ENCODE measurements around the gene KRTAP12-2. TPM values are rescaled to one million over a fixed set of nuclear protein-coding genes. Genes with fewer than 3 reads are reported as not detected.

KRTAP12-2 gene
- total RNA-seq, 2 donors from 2014 or later, result not detected

GRCh38 chr21:44617071-44617501 lies 49.6 kb downstream of the KRTAP12-2 start:
- Mint-ChIP-seq H3K9me3 (peaks cover 32% of the 10 kb centered on the region), H3K4me3 (no peak overlapping the region), H3K36me3 (ENCODE audit: low read depth) (no peaks in the 10 kb centered on the region), H3K4me1 (peaks cover 4% of the 10 kb centered on the region), H3K27ac (no peak overlapping the region), H3K27me3 (ENCODE audit: insufficient read depth) (peaks cover 2% of the 10 kb centered on the region)
- Histone ChIP-seq H3K27ac (ENCODE audit: low read depth, low read length) (no peak overlapping the region), H3K27me3 (ENCODE audit: control insufficient read depth, insufficient read depth, low read length, poor library complexity, severe bottlenecking) (no peaks in the 10 kb centered on the region), H3K36me3 (ENCODE audit: control insufficient read depth, insufficient read depth, low read length) (no peaks in the 10 kb centered on the region), H3K9me3 (ENCODE audit: control insufficient read depth, low read length) (peaks cover 28% of the 10 kb centered on the region), H3K4me1 (ENCODE audit: control insufficient read depth, insufficient read depth, low read length) (no peaks in the 10 kb centered on the region), H3K4me3 (ENCODE audit: low read length) (no peak overlapping the region), H3K9ac (ENCODE audit: extremely low read depth, low read length, poor library complexity, severe bottlenecking) (no peak overlapping the region)
- WGBS, 2 experiments (ENCODE audit: insufficient coverage in 1 of 2, insufficient read length in 1 of 2), result 77 to 79% methylated on average over 3 to 8 of the region's 8 CpGs
- TF ChIP-seq CTCF (conservative IDR thresholded peaks at IDR 0.05), result no peak
- DNase-seq, result peak; percentile 57

DNA sequence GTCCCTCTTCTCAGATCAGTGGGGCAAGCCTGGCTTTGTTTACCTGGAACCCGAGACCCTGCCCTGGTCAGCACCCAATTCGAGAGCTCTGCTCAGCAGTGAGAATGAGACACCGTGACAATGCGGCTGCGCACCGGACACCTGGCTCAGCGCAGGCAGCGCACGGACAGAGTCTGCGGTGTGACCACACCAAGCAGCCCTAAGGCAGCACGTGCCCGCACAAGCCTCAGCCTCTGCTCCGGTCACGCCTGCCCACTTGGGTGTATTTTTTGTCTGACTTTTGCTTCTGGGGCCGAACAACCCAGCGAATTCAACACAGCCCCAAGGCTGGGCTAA lies 50.2 kb downstream of the KRTAP12-2 start:
- no peak for TF ChIP-seq CTCF (conservative IDR thresholded peaks at IDR 0.05)
- H3K9me3 Mint-ChIP-seq, result peaks cover 31% of the 10 kb centered on the region
- Histone ChIP-seq H3K9ac (ENCODE audit: extremely low read depth, low read length, poor library complexity, severe bottlenecking) (no peak overlapping the region), H3K9me3 (ENCODE audit: control insufficient read depth, low read length) (peaks cover 25% of the 10 kb centered on the region), H3K27me3 (ENCODE audit: control insufficient read depth, insufficient read depth, low read length, poor library complexity, severe bottlenecking) (no peaks in the 10 kb centered on the region), H3K27ac (ENCODE audit: low read depth, low read length) (no peak overlapping the region), H3K4me1 (ENCODE audit: control insufficient read depth, insufficient read depth, low read length) (no peaks in the 10 kb centered on the region), H3K4me3 (ENCODE audit: low read length) (no peak overlapping the region), H3K36me3 (ENCODE audit: control insufficient read depth, insufficient read depth, low read length) (no peaks in the 10 kb centered on the region)
- no peaks in the 10 kb centered on the region for H3K36me3 Mint-ChIP-seq (ENCODE audit: low read depth)
- no peak overlapping the region for H3K4me3 Mint-ChIP-seq
- DNase-seq, result no peak
- peaks cover 2% of the 10 kb centered on the region for H3K27me3 Mint-ChIP-seq (ENCODE audit: insufficient read depth)
- whole genome bisulfite sequencing, 2 experiments (ENCODE audit: insufficient coverage in 1 of 2, insufficient read length in 1 of 2), result 86 to 90% methylated on average over 16 of the region's 16 CpGs
- peaks cover 4% of the 10 kb centered on the region for H3K4me1 Mint-ChIP-seq
- no peak overlapping the region for H3K27ac Mint-ChIP-seq

Other genes starting within 250 kb of the KRTAP12-2 start
- 10 to 100 TPM; 14.1 to 16.5 TPM for gene LRRC3, start 211.4 kb downstream of the KRTAP12-2 start, total RNA-seq
- gene KRTAP10-1, start 126.7 kb downstream of the KRTAP12-2 start, total RNA-seq, result not detected
- not detected for gene KRTAP10-2, start 115.4 kb downstream of the KRTAP12-2 start, total RNA-seq
- gene KRTAP10-3, start 108.1 kb downstream of the KRTAP12-2 start, total RNA-seq, result not detected
- not detected for gene KRTAP10-4, start 93.2 kb downstream of the KRTAP12-2 start, total RNA-seq
- gene KRTAP10-5, start 86.3 kb downstream of the KRTAP12-2 start, total RNA-seq, result not detected
- gene KRTAP10-6, start 74.4 kb downstream of the KRTAP12-2 start, total RNA-seq, result not detected
- not detected for gene KRTAP10-7, start 66.3 kb downstream of the KRTAP12-2 start, total RNA-seq
- not detected for gene KRTAP10-8, start 54.8 kb downstream of the KRTAP12-2 start, total RNA-seq
- gene KRTAP10-9, start 39.8 kb downstream of the KRTAP12-2 start, total RNA-seq, result not detected
- gene KRTAP10-10, start 29.6 kb downstream of the KRTAP12-2 start, total RNA-seq, result not detected
- gene KRTAP10-11, start 20.5 kb downstream of the KRTAP12-2 start, total RNA-seq, result not detected
- gene KRTAP12-4, start 12.3 kb downstream of the KRTAP12-2 start, total RNA-seq, result not detected
- not detected for gene KRTAP12-3, start 9.0 kb downstream of the KRTAP12-2 start, total RNA-seq
- gene KRTAP12-1, start 15.2 kb upstream of the KRTAP12-2 start, total RNA-seq, result not detected
- not detected for gene KRTAP10-12, start 30.2 kb upstream of the KRTAP12-2 start, total RNA-seq
- 1 to 10 TPM; 1.5 to 6.0 TPM for gene TSPEAR, start 44.6 kb upstream of the KRTAP12-2 start, total RNA-seq
- 10 to 100 TPM; 84.0 to 84.8 TPM for gene UBE2G2, start 134.9 kb upstream of the KRTAP12-2 start, total RNA-seq
- gene SUMO3, start 151.1 kb upstream of the KRTAP12-2 start, total RNA-seq, result 10 to 100 TPM; 79.5 to 96.4 TPM
- 100 to 1,000 TPM; 155 to 168 TPM for gene PTTG1IP, start 206.8 kb upstream of the KRTAP12-2 start, total RNA-seq